LHCN-M2 (cell line): ENCODE data around the gene MPO. TPM values are rescaled to one million over a fixed set of nuclear protein-coding genes. Genes with fewer than 3 reads are reported as not detected.

Source experiments
- DNase-seq: peaks from one replicate; pipeline ENCODE4 v3.0.0-alpha.2; 2012; ENCODE audit warnings: low read depth
- total RNA-seq: library from RNA; depleted of rRNA; stranded (reverse); fragments of >200 nt; gene quantifications from 2 replicates; pipeline ENCODE4 v1.2.3, GENCODE V29; 2014; rRNA removed

The MPO gene
- total RNA-seq, 1 experiment from 2014 or later, result not detected

- DNase-seq, result no peak
These were observed 44.3 kb downstream of the MPO start for GRCh38 chr17:58236394-58236793.

GRCh38 chr17:58235821-58236220, 44.9 kb downstream of the MPO start:
- no peak for DNase-seq

GRCh38 chr17:58234512-58234911, 46.2 kb downstream of the MPO start:
- no peak for DNase-seq

- no peak for DNase-seq
These were observed 47.2 kb downstream of the MPO start for GRCh38 chr17:58233543-58233942.

GRCh38 chr17:58232707-58233156, 48.0 kb downstream of the MPO start:
- peak; percentile 22 for DNase-seq

GRCh38 chr17:58231641-58232040, 49.1 kb downstream of the MPO start:
- peak; percentile 45 for DNase-seq

GRCh38 chr17:58229881-58230280, 50.9 kb downstream of the MPO start:
- no peak for DNase-seq

- no peak for DNase-seq
These were observed 51.4 kb downstream of the MPO start for GRCh38 chr17:58229384-58229783.

GRCh38 chr17:58228679-58229078, 52.1 kb downstream of the MPO start:
- no peak for DNase-seq

- no peak for DNase-seq
These were observed 53.0 kb downstream of the MPO start for GRCh38 chr17:58227733-58228132.

GRCh38 chr17:58224315-58224714, 56.4 kb downstream of the MPO start:
- peak; percentile 63 for DNase-seq

Other genes starting within 250 kb of the MPO start
- 9.6 and 11.8 TPM in 2 replicates for gene DYNLL2, start 197.5 kb downstream of the MPO start, total RNA-seq
- gene OR4D1, start 132.6 kb downstream of the MPO start, total RNA-seq, result not detected in 2 replicates
- not detected in 2 replicates for gene OR4D2, start 114.0 kb downstream of the MPO start, total RNA-seq
- gene EPX, start 88.2 kb downstream of the MPO start, total RNA-seq, result not detected in 2 replicates
- gene MKS1, start 61.7 kb downstream of the MPO start, total RNA-seq, result 13.8 and 15.5 TPM in 2 replicates
- gene LPO, start 42.4 kb downstream of the MPO start, total RNA-seq, result not detected in 2 replicates
- 0.06 and 0.11 TPM in 2 replicates for gene TSPOAP1, start 47.9 kb upstream of the MPO start, total RNA-seq
- 46.0 and 65.7 TPM in 2 replicates for gene SUPT4H1, start 71.3 kb upstream of the MPO start, total RNA-seq
- not detected in 2 replicates for gene RNF43, start 136.6 kb upstream of the MPO start, total RNA-seq
- gene HSF5, start 207.5 kb upstream of the MPO start, total RNA-seq, result not detected in 2 replicates
- gene MTMR4, start 233.7 kb upstream of the MPO start, total RNA-seq, result 56.2 and 58.2 TPM in 2 replicates